Measurements from ENCODE around the gene ARHGDIA. TPM values are rescaled to one million over a fixed set of nuclear protein-coding genes. Genes with fewer than 3 reads are reported as not detected.

Gene ARHGDIA
- total RNA-seq, 2 experiments from 2014 or later, result 706 to 715 TPM

DNA sequence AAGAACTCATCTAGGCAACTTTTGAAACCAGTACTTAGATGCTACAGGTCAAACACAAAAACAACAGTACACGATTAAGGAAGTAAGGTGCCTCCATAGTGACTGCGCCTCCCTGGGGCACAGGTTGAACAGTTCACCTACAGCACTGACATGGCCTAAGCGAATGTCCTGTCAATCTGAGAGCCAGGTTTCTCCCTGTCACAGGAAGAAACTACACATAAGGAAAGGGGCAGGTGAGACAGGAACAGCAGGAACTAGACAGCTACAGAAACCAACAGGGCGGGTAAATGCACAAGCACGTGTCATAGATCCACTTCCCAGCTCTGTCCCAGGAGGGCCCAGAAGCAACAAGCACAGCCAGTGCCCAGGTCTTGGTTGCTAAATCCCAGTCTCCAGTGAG is 8.0 kb upstream of the ARHGDIA start:
- DNase-seq (no peak), ATAC-seq (ENCODE audit: poor library complexity) (no peak)
- Histone ChIP-seq H3K9me3 (ENCODE audit: control insufficient read depth in 1 of 2, insufficient read depth in 1 of 2, low read length in 2 of 2) (no peaks in the 10 kb centered on the region), H3K27ac (ENCODE audit: low read depth in 1 of 2, low read length in 2 of 2) (no peak overlapping the region), H3K36me3 (ENCODE audit: insufficient read depth, low read length) (peaks cover 15% of the 10 kb centered on the region), H3K4me3 (ENCODE audit: low read length) (no peak overlapping the region), H3K27me3 (ENCODE audit: control insufficient read depth in 1 of 2, insufficient read depth in 2 of 2, low read length in 2 of 2) (no peaks in the 10 kb centered on the region), H3K4me1 (ENCODE audit: insufficient read depth, low read length) (no peaks in the 10 kb centered on the region)
- Mint-ChIP-seq H3K27ac (no peak overlapping the region), H3K9me3 (no peaks in the 10 kb centered on the region), H3K4me3 (no peak overlapping the region), H3K36me3 (ENCODE audit: low read depth) (peaks cover 39% of the 10 kb centered on the region), H3K27me3 (no peaks in the 10 kb centered on the region), H3K4me1 (ENCODE audit: low read depth) (peaks cover 6% of the 10 kb centered on the region)
- POLR2A ChIA-PET, result no interaction called here
- intact Hi-C loops (cut with DNase I, micrococcal nuclease), result no loop called here
- CTCF ChIA-PET, result no interaction called here
- TF ChIP-seq, protein P1, sequence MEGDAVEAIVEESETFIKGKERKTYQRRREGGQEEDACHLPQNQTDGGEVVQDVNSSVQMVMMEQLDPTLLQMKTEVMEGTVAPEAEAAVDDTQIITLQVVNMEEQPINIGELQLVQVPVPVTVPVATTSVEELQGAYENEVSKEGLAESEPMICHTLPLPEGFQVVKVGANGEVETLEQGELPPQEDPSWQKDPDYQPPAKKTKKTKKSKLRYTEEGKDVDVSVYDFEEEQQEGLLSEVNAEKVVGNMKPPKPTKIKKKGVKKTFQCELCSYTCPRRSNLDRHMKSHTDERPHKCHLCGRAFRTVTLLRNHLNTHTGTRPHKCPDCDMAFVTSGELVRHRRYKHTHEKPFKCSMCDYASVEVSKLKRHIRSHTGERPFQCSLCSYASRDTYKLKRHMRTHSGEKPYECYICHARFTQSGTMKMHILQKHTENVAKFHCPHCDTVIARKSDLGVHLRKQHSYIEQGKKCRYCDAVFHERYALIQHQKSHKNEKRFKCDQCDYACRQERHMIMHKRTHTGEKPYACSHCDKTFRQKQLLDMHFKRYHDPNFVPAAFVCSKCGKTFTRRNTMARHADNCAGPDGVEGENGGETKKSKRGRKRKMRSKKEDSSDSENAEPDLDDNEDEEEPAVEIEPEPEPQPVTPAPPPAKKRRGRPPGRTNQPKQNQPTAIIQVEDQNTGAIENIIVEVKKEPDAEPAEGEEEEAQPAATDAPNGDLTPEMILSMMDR (IDR thresholded peaks at IDR 0.05), result no peak

DNA sequence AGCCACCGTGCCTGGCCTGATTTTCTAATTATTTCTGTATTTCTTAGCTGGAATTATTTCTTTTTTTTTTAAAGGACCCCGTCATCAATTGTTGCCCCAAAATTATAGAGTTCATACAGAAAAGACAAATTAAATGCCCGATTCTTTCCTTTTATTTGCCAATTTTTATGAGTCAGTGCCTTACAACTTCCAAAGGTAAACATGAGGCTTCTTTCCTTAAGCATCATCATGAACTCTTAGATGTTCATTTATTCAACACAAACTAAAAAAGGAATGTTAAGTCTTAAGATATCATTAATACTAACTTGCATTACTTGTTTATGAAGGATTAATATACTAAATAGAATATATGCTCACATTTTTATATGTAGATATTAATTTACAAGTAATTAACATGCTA is 7.2 kb upstream of the ARHGDIA start:
- Histone ChIP-seq H3K27me3 (ENCODE audit: control insufficient read depth in 1 of 2, insufficient read depth in 2 of 2, low read length in 2 of 2) (no peaks in the 10 kb centered on the region), H3K27ac (ENCODE audit: low read depth in 1 of 2, low read length in 2 of 2) (no peak overlapping the region), H3K9me3 (ENCODE audit: control insufficient read depth in 1 of 2, insufficient read depth in 1 of 2, low read length in 2 of 2) (no peaks in the 10 kb centered on the region), H3K36me3 (ENCODE audit: insufficient read depth, low read length) (peaks cover 14% of the 10 kb centered on the region), H3K4me1 (ENCODE audit: insufficient read depth, low read length) (peaks cover 3% of the 10 kb centered on the region), H3K4me3 (ENCODE audit: low read length) (no peak overlapping the region)
- POLR2A ChIA-PET, result no interaction called here
- TF ChIP-seq, protein P1 (IDR thresholded peaks at IDR 0.05), result no peak
- H3K27ac Mint-ChIP-seq, result no peak overlapping the region
- peaks cover 12% of the 10 kb centered on the region for H3K4me1 Mint-ChIP-seq (ENCODE audit: low read depth)
- H3K4me3 Mint-ChIP-seq, result no peak overlapping the region
- H3K36me3 Mint-ChIP-seq (ENCODE audit: low read depth), result peaks cover 32% of the 10 kb centered on the region
- H3K9me3 Mint-ChIP-seq, result no peaks in the 10 kb centered on the region
- intact Hi-C loops (cut with DNase I, micrococcal nuclease), result no loop called here
- ATAC-seq (ENCODE audit: poor library complexity) (no peak), DNase-seq (no peak)
- CTCF ChIA-PET, result interaction anchor here (0.9 to 1.3 kb wide), 2 partner anchors 12 to 144 kb away, joined by 3 to 4 read pairs; partner anchors contain the start of gene CENPX
- H3K27me3 Mint-ChIP-seq, result no peaks in the 10 kb centered on the region

DNA sequence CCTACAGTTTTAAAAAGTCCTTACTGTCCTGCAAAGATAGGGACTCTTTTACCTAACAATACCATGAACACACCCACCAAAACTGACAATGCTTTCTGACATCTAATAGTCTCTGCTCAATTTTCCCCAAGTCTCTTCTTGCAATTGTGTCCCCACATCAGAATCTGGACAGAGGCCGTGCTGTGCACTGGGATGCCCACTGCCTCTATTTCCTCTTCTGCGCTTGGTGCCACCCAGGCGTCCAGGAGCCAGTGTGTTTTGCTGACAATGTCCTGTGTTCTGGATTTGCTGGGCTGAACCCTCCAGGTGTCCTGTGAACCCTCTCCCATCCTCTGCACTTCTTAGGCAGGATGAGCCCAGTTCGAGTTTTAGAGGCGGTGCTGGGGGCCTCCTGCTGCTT is 6.4 kb upstream of the ARHGDIA start:
- Histone ChIP-seq H3K9me3 (ENCODE audit: control insufficient read depth in 1 of 2, insufficient read depth in 1 of 2, low read length in 2 of 2) (no peaks in the 10 kb centered on the region), H3K27ac (ENCODE audit: low read depth in 1 of 2, low read length in 2 of 2) (no peak overlapping the region), H3K4me3 (ENCODE audit: low read length) (no peak overlapping the region), H3K4me1 (ENCODE audit: insufficient read depth, low read length) (peaks cover 10% of the 10 kb centered on the region), H3K27me3 (ENCODE audit: control insufficient read depth in 1 of 2, insufficient read depth in 2 of 2, low read length in 2 of 2) (no peaks in the 10 kb centered on the region), H3K36me3 (ENCODE audit: insufficient read depth, low read length) (peaks cover 11% of the 10 kb centered on the region)
- CTCF ChIA-PET, result interaction anchor here (0.9 to 1.3 kb wide), 2 partner anchors 11 to 145 kb away, joined by 3 to 4 read pairs; partner anchors contain the start of gene CENPX
- ATAC-seq (ENCODE audit: poor library complexity), result no peak
- peaks cover 31% of the 10 kb centered on the region for H3K36me3 Mint-ChIP-seq (ENCODE audit: low read depth)
- DNase-seq, result no peak
- peaks cover 16% of the 10 kb centered on the region for H3K4me1 Mint-ChIP-seq (ENCODE audit: low read depth)
- H3K4me3 Mint-ChIP-seq, result no peak overlapping the region
- H3K27me3 Mint-ChIP-seq, result no peaks in the 10 kb centered on the region
- TF ChIP-seq, protein P1 (IDR thresholded peaks at IDR 0.05), result no peak
- intact Hi-C loops (cut with DNase I, micrococcal nuclease), result no loop called here
- peak overlapping the region; percentile 52 for H3K27ac Mint-ChIP-seq
- POLR2A ChIA-PET, result no interaction called here
- H3K9me3 Mint-ChIP-seq, result no peaks in the 10 kb centered on the region

All from CD4-positive, alpha-beta T cell (primary cell).